Measurements from ENCODE around the gene IRX5.
A peak's percentile ranks its signal among the peaks of the same experiment; 100 is the strongest.

The IRX5 gene

GRCh38 chr16:54930005-54930868, at the start of gene IRX5:
Gene IRX5 (plus strand): TSS chr16:54930865. CDS start chr16:54931199, 334 bp downstream.
- DNase-seq = peak; percentile 37

- no peak for DNase-seq
These were observed 48.1 kb upstream of the IRX5 start for GRCh38 chr16:54882556-54882955.

GRCh38 chr16:54883358-54883757, 47.3 kb upstream of the IRX5 start:
- no peak for DNase-seq

- no peak for DNase-seq
These were observed 44.6 kb upstream of the IRX5 start for GRCh38 chr16:54886078-54886477.

- DNase-seq = no peak
These were observed 40.3 kb upstream of the IRX5 start for GRCh38 chr16:54890381-54890780.

- DNase-seq = no peak
These were observed 39.3 kb upstream of the IRX5 start for GRCh38 chr16:54891346-54891745.

GRCh38 chr16:54892981-54893380, 37.7 kb upstream of the IRX5 start:
- DNase-seq = no peak

GRCh38 chr16:54897930-54898329, 32.7 kb upstream of the IRX5 start:
- DNase-seq = no peak

- DNase-seq = no peak
These were observed 29.1 kb upstream of the IRX5 start for GRCh38 chr16:54901606-54902005.

- DNase-seq = no peak
These were observed 27.6 kb upstream of the IRX5 start for GRCh38 chr16:54903047-54903446.

GRCh38 chr16:54911079-54911478, 19.6 kb upstream of the IRX5 start:
- no peak for DNase-seq

- DNase-seq = no peak
These were observed 17.9 kb upstream of the IRX5 start for GRCh38 chr16:54912720-54913119.

- DNase-seq = no peak
These were observed 9.3 kb upstream of the IRX5 start for GRCh38 chr16:54921206-54921824.

GRCh38 chr16:54923055-54923473, 7.6 kb upstream of the IRX5 start:
- DNase-seq = no peak

GRCh38 chr16:54923988-54924387, 6.7 kb upstream of the IRX5 start:
- no peak for DNase-seq

GRCh38 chr16:54926166-54926838, 4.4 kb upstream of the IRX5 start:
- no peak for DNase-seq

GRCh38 chr16:54927125-54928015, 3.3 kb upstream of the IRX5 start:
- DNase-seq = no peak

- DNase-seq = no peak
These were observed 2.7 kb upstream of the IRX5 start for GRCh38 chr16:54928016-54928356.

GRCh38 chr16:54928411-54929089, 2.1 kb upstream of the IRX5 start:
- no peak for DNase-seq

- peak; percentile 96 for DNase-seq
These were observed 1.3 kb upstream of the IRX5 start for GRCh38 chr16:54929090-54930004.

GRCh38 chr16:54930869-54931119, 129 bp downstream of the IRX5 start:
- no peak for DNase-seq
